ENCODE results near the gene LYZL6.
"Not testable (repeated sequence)": the region's sequence is repeated elsewhere in the genome, so short reads cannot be mapped to it uniquely, and the experiment has no call there.

The LYZL6 gene

DNA sequence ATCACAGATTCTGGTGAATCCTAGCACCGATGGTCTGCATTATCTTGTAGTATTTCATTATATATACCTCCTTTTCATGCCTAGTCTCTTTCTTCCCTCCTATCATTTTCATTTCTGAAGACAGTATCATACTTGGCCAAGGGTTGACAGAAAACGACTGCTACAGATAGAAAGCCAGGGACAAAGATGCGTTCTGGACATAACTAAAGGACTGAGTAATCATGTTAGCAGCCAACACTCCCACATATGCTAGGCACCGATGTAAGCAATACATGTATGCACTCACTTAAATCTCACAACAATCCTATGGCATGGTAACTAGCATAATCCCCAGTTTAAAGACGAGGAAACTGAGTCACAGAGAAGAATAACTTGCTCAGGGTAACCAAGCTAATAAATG, 35.8 kb downstream of the LYZL6 start:
- no peak for DNase-seq (ENCODE audit: low read depth in 2 of 3, low spot score in 2 of 3)

DNA sequence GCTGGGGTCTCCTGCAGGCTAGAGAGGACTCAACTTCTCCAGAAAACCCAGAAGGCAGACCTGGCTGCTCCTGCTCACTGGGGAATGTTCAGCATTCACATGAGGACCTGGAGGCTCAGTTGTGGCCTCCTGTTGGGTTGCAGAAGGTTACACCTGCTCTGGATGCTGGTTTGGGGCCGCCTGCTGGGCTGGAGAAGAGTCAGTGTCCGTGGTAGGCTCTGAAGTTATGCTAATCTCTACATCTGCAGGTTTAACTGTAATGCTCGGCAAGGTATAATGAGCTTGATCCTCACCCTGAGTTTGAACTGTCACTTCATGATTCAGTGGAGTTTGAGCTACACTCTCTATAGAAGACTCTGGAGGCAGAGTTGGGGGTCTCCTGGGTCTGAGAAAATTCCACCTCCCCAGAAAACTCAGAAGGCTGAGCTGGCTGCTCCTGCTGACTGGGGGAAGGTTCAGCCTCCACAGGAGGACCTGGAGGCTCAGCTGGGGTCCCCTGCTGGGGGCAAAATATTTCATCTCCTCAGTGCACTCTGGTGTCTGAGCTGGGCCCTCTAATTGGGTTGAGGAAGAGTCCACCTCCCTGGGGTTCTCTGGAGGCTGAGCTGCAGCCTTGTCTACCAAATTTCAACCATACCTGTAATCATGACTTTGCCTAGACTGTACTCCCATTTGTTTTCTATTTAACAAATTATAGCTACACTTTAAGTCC, 36.4 kb downstream of the LYZL6 start:
- no peak for DNase-seq (ENCODE audit: low read depth in 2 of 3, low spot score in 2 of 3)

DNA sequence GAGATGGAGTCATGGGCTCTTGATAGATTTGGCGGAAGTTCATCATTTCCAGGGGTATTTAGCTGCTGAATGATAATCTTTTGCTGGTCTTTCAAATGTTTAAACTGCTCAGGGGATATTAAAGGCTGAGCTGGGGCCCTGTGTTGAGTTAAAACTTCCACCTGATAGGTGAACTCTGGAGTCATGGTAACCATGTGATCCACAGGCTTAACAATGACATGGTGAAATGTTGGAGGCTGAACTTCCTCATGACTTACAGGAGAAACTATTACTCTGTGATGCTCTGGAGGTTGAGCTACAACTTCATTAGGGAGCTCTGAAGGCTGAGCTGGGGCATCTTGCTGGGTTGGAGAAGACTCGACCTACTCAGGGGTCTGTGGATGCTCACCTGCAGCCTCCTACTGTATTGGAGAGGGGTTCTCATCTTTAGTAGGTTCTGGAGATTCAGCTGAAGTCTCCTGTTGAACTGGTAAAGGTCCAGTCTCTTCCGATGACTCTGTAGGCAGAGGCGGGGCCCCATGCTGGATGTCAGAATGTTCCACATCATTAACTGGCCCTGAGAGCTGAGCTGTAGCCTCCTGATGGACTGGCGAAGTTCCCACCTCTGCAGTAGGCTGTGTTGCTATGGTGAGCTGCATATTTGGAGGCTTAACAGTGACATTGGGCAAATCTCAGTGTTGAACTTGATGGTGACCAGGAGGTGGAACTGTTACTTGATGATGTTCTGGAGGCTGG, 37.2 kb downstream of the LYZL6 start:
- no peak for DNase-seq (ENCODE audit: low read depth in 2 of 3, low spot score in 2 of 3)

DNA sequence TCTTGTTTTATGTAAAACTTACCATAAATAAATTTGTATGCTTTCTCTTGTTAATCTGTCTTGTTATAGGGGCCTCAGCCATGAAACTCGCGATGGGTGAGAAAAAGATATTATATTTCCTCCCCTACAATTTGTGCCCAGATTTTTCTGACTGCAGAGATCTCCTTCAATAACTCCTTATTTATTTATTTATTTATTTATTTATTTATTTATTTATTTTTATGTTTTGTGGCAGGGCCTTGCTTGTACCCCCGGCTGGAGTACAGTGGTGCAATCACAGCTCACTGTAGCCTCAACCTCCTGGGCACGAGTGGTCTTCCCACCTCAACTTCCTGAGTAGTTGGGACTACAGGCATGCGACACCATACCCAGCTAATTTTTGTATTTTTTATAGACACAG, 40.1 kb downstream of the LYZL6 start:
- no peak for DNase-seq (ENCODE audit: low read depth in 2 of 3, low spot score in 2 of 3)

GRCh38 chr17:35901631-35902175, 41.8 kb downstream of the LYZL6 start:
- DNase-seq (ENCODE audit: low read depth in 2 of 3, low spot score in 2 of 3), result no peak

- DNase-seq (ENCODE audit: low read depth in 2 of 3, low spot score in 2 of 3), result no peak
These were observed 42.6 kb downstream of the LYZL6 start for GRCh38 chr17:35900708-35901480.

GRCh38 chr17:35900280-35900679, 43.2 kb downstream of the LYZL6 start:
- no peak for DNase-seq (ENCODE audit: low read depth in 2 of 3, low spot score in 2 of 3)

GRCh38 chr17:35898283-35899070, 45.0 kb downstream of the LYZL6 start:
- no peak for DNase-seq (ENCODE audit: low read depth in 2 of 3, low spot score in 2 of 3)

GRCh38 chr17:35897772-35898171, 45.7 kb downstream of the LYZL6 start:
- not testable (repeated sequence) for DNase-seq (ENCODE audit: low read depth in 2 of 3, low spot score in 2 of 3)

GRCh38 chr17:35895636-35896587, 47.6 kb downstream of the LYZL6 start:
- DNase-seq (ENCODE audit: low read depth in 2 of 3, low spot score in 2 of 3), result no peak

- DNase-seq (ENCODE audit: low read depth in 2 of 3, low spot score in 2 of 3), result no peak
These were observed 49.3 kb downstream of the LYZL6 start for GRCh38 chr17:35894206-35894605.

DNA sequence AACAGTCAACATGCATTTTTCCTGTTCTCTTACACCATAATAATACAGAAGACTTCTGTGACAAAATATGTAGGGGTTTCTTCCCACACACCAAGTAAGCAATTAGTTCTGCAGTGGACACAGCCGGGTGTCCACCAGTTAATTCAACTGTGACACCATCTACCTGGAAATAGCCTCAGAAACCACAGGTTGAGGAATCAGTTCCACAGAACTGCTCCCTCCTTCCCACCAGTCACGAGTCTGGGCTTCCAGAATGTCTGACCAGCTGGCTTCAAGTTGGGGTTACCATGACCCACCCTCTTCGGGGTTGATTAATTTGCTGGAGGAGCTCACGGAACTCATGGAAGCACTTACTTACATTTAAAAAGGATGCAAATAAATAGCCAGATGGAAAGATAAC, 49.8 kb downstream of the LYZL6 start:
- no peak for DNase-seq (ENCODE audit: low read depth in 2 of 3, low spot score in 2 of 3)

DNA sequence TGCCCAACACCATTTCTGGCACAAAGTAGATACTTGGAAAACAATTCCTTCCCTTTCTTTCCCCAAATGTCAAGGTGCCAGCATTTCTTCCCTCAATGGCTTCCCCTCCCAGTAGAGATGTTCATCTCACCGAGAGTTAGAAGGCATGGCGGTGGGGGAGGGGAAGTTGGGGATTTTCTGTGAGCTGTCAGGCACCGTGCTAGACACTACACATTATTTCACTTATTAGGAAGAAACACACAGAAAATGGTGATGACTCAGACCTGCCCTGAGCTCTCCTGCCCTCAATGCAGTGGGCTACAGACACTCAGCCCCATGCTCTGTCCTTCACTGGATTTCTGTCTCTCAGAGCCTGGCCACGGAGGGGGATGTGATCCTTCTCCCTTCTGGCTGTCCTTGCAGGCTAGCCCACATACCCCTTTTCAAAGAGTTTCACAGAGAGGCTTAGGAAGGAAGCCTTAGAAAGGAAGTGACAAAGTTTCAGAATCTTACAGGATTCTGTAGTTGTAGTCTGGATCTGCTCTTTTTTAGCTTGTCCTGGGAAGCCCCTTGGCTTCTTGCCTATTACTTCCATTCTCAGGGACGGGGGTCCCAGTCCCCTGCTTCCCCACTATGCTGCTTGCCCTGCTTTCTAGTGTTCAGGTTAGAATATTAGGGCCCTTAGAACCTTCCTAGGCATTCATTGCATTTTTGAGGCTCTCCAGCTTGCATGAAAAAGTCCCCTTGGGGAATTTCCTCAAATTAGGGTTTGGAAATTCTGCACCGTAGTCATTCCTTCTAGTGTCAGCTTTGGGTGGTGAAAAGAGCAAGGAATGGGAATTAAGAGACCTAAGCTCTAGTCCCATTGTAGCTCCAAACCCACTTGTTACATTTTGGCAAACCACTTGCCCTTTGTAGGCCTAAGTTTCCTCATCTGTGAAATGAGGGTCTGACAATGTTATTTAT, 51.1 kb downstream of the LYZL6 start:
- no peak for DNase-seq (ENCODE audit: low read depth in 2 of 3, low spot score in 2 of 3)

GRCh38 chr17:35891269-35891668, 52.2 kb downstream of the LYZL6 start:
- DNase-seq (ENCODE audit: low read depth in 2 of 3, low spot score in 2 of 3), result no peak

GRCh38 chr17:35890774-35891155, 52.7 kb downstream of the LYZL6 start:
- DNase-seq (ENCODE audit: low read depth in 2 of 3, low spot score in 2 of 3), result no peak

- DNase-seq (ENCODE audit: low read depth in 2 of 3, low spot score in 2 of 3), result no peak
These were observed 53.4 kb downstream of the LYZL6 start for GRCh38 chr17:35889818-35890773.

DNA sequence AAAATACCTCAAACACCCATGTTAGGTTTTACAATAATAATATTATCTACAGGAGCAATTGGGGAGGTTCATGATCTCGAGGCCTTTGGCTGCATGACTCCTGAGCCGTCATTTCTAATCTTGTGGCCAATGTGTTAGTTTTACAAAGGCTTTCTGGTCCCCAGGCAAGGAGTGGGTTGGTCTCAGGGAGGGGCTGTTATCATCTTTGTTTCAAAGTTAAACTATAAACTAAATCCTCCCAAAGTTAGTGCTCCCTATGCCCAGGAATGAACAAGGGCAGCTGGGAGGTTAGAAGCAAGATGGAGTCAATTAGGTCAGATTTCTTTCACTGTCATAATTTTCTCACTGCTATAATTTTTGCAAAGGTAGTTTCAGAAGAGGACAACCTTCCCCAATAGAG, 54.3 kb downstream of the LYZL6 start:
- no peak for DNase-seq (ENCODE audit: low read depth in 2 of 3, low spot score in 2 of 3)

Data from activated CD8-positive, alpha-beta memory T cell treated with anti-CD3 and anti-CD28 coated beads for 48 hours (primary cell).